ENCODE data around the gene TTLL11. TPM values are rescaled to one million over a fixed set of nuclear protein-coding genes. Genes with fewer than 3 reads are reported as not detected.

The TTLL11 gene
- total RNA-seq (2022; extraction: Qiagen RNA extraction), result 3.8 to 4.7 TPM (median 4.1 TPM) in 5 replicates

GRCh38 chr9:122092611-122093506 lies at the start of gene TTLL11:
Gene TTLL11 (minus strand): TSS chr9:122093308. CDS start chr9:122093148, 160 bp downstream.

Other genes with a start within 250 kb of the TTLL11 start
- 112 to 125 TPM (median 116 TPM) in 5 replicates for gene NDUFA8, start 66.5 kb upstream of the TTLL11 start, total RNA-seq (2022; extraction: Qiagen RNA extraction)
- not detected in 5 replicates for gene MORN5, start 66.6 kb upstream of the TTLL11 start, total RNA-seq (2022; extraction: Qiagen RNA extraction)
- gene LHX6, start 135.6 kb upstream of the TTLL11 start, total RNA-seq (2022; extraction: Qiagen RNA extraction), result 2.9 to 3.7 TPM (median 3.2 TPM) in 5 replicates
- 19.8 to 26.0 TPM (median 24.9 TPM) in 5 replicates for gene RBM18, start 171.5 kb upstream of the TTLL11 start, total RNA-seq (2022; extraction: Qiagen RNA extraction)
- 63.0 to 72.8 TPM (median 69.1 TPM) in 5 replicates for gene MRRF, start 171.6 kb upstream of the TTLL11 start, total RNA-seq (2022; extraction: Qiagen RNA extraction)